ENCODE data around the gene BRAF. TPM values are rescaled to one million over a fixed set of nuclear protein-coding genes. Genes with fewer than 3 reads are reported as not detected.
"Not testable (repeated sequence)": the region's sequence is repeated elsewhere in the genome, so short reads cannot be mapped to it uniquely, and the experiment has no call there.

Gene BRAF
- total RNA-seq, 4 donors from 2014 or later: 43.5 to 56.5 (median 49.5) TPM

DNA sequence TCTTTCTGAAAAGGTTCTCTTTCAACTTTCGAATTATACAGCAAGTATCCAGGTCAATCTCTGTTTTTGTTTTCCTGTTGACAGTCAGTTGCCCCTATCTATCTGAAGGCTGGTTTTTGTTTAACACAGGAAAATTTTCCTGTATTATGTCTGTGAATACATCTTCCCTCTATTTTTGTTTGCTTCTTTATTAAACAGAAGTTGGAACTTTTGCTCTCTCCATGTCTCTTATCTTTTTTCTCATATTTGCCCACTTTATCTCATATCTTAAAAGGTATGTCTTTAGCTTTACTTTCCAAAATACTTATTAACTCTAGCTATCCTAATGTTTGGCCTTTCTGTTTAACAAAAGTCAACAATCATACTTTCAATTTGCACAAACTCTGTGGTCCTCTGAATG lies 95.0 kb downstream of the BRAF start:
- no peak overlapping the region for H3K27ac ChIP-seq
- WGBS, 2 donors: 94 to 100% methylated on average over 1 of the region's 1 CpG
- no peak for TF ChIP-seq POLR2A (IDR thresholded peaks at IDR 0.05)
- no peak for TF ChIP-seq EP300 (IDR thresholded peaks at IDR 0.05)
- TF ChIP-seq, protein P1, sequence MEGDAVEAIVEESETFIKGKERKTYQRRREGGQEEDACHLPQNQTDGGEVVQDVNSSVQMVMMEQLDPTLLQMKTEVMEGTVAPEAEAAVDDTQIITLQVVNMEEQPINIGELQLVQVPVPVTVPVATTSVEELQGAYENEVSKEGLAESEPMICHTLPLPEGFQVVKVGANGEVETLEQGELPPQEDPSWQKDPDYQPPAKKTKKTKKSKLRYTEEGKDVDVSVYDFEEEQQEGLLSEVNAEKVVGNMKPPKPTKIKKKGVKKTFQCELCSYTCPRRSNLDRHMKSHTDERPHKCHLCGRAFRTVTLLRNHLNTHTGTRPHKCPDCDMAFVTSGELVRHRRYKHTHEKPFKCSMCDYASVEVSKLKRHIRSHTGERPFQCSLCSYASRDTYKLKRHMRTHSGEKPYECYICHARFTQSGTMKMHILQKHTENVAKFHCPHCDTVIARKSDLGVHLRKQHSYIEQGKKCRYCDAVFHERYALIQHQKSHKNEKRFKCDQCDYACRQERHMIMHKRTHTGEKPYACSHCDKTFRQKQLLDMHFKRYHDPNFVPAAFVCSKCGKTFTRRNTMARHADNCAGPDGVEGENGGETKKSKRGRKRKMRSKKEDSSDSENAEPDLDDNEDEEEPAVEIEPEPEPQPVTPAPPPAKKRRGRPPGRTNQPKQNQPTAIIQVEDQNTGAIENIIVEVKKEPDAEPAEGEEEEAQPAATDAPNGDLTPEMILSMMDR (IDR thresholded peaks at IDR 0.05): no peak
- no peaks in the 10 kb centered on the region for H3K27me3 ChIP-seq
- peaks cover 0 to 30% (median 0%) of the 10 kb centered on the region in 3 donors for H3K36me3 ChIP-seq
- no peak overlapping the region for H3K4me3 ChIP-seq
- H3K9me3 ChIP-seq: no peaks in the 10 kb centered on the region
- no peaks in the 10 kb centered on the region for H3K4me1 ChIP-seq
- DNase-seq (ENCODE audit: low spot score in 2 of 2): no peak

DNA sequence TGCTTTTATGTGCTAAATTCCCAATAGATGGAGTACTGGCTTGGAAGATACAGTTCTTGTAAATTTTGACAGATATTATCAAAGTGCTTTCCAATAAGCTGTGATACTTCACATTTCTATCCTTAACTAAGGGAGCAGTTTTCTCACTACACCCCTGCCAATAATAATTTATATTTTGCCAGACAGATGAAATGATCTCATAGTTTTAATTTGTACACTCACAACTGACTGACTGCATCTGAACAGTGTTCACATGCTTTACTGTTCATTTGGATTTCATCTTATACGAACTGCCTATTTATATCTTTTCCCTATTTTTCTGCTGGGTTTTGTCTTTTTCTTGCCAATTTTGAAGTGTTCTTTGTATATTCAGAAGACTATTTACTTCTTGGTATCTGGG lies 96.0 kb downstream of the BRAF start:
- 52% methylated on average over 1 of the region's 1 CpG for WGBS, 2 donors
- Histone ChIP-seq H3K36me3 (peaks cover 0 to 26% (median 0%) of the 10 kb centered on the region in 3 donors), H3K27me3 (no peaks in the 10 kb centered on the region), H3K4me3 (no peak overlapping the region), H3K27ac (no peak overlapping the region), H3K4me1 (no peaks in the 10 kb centered on the region), H3K9me3 (no peaks in the 10 kb centered on the region)
- no peak for DNase-seq (ENCODE audit: low spot score in 2 of 2)
- TF ChIP-seq EP300 (IDR thresholded peaks at IDR 0.05): no peak

DNA sequence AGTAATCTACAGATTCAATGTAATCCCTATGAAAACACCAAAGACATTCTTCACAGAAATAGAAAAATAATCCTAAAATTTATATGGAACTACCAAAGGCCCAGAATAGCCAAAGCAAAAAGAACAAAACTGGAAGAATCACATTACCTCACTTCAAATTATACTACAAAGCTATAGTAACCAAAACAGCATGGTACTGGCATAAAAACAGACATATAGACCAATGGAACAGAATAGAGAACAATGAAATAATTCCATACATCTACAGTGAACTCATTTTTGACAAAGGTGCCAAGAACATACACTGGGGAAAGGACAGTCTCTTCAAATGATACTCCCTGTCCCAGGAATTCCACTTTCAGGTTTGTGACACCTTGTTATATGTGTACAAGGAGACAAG lies 107.3 kb downstream of the BRAF start:
- not testable (repeated sequence) for DNase-seq (ENCODE audit: low spot score in 2 of 2); H3K4me3 ChIP-seq; H3K27ac ChIP-seq; H3K36me3 ChIP-seq; H3K4me1 ChIP-seq; H3K27me3 ChIP-seq
- peaks cover 0 to 11% (median 3%) of the 10 kb centered on the region in 4 donors for H3K9me3 ChIP-seq

DNA sequence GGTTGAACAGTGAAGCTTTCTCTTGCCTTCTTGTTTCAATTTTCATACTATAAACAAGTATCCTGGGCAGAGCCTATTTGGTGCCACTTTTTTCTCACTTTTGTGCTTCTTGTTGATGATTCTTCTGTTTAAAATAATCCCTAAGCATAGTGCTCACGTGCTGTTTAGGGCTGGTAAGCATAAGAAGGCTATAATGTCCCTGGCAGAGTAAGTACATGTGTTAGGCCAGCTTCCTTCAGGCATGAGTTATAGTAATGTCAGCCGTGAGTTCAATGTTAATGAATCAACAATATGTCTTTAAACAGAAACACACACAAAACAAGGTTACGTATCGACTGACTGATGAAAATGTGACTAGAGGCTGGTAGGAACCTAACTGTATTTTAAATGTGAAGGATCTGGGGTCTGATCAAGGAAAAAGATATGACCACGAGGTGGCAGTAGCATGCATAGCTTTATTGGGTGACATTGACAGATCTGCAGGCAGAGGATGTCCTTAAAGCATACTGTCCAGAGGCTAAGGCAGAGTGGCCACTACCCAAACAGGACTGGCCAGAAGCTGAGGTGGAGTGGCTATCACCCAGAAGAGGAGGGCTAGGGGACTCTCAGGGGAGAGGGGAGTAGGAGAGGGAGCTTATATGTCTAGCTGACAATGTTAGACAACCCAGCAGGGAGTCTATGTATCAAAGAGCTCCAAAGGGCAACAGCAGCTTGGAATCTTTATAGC lies 113.7 kb downstream of the BRAF start:
- 24 to 29% methylated on average over 5 of the region's 5 CpGs for WGBS, 2 donors
- H3K4me1 ChIP-seq: peaks cover 0 to 8% (median 0%) of the 10 kb centered on the region in 4 donors
- H3K4me3 ChIP-seq: no peak overlapping the region
- H3K27me3 ChIP-seq: no peaks in the 10 kb centered on the region
- H3K36me3 ChIP-seq: peaks cover 0 to 5% (median 0%) of the 10 kb centered on the region in 3 donors
- TF ChIP-seq, protein P1 (IDR thresholded peaks at IDR 0.05): peak; percentile 59 to 75 (median 69)
- TF ChIP-seq EP300 (IDR thresholded peaks at IDR 0.05): no peak
- peak; percentile 20 to 88 for DNase-seq (ENCODE audit: low spot score in 2 of 2)
- no peak overlapping the region for H3K27ac ChIP-seq
- H3K9me3 ChIP-seq: no peaks in the 10 kb centered on the region

DNA sequence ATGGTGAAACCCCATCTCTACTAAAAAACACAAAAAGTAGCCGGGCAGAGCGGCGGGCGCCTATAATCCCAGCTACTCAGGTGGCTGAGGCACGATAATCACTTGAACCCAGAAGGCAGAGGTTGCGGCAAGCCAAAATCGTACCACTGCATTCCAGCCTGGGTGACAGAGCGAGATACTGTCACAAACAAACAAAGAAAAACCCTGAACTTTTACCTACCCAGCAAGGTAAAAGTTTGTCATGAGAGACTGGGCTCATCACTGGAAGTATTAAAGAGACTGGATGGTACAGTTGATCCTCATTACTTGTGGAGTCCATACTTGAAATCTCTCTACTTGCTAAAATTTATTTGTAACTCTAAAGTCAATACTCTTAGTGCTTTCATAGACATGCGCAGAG lies 114.3 kb downstream of the BRAF start:
- 92 to 97% methylated on average over 9 of the region's 9 CpGs for WGBS, 2 donors
- H3K4me1 ChIP-seq: peaks cover 0 to 8% (median 0%) of the 10 kb centered on the region in 4 donors
- no peaks in the 10 kb centered on the region for H3K27me3 ChIP-seq
- TF ChIP-seq POLR2A (IDR thresholded peaks at IDR 0.05) (no peak), EP300 (IDR thresholded peaks at IDR 0.05) (no peak)
- TF ChIP-seq, protein P1 (IDR thresholded peaks at IDR 0.05): no peak
- peaks cover 0 to 2% (median 0%) of the 10 kb centered on the region in 3 donors for H3K36me3 ChIP-seq
- no peak overlapping the region for H3K27ac ChIP-seq
- no peak overlapping the region for H3K4me3 ChIP-seq
- H3K9me3 ChIP-seq: no peaks in the 10 kb centered on the region
- no peak for DNase-seq (ENCODE audit: low spot score in 2 of 2)

DNA sequence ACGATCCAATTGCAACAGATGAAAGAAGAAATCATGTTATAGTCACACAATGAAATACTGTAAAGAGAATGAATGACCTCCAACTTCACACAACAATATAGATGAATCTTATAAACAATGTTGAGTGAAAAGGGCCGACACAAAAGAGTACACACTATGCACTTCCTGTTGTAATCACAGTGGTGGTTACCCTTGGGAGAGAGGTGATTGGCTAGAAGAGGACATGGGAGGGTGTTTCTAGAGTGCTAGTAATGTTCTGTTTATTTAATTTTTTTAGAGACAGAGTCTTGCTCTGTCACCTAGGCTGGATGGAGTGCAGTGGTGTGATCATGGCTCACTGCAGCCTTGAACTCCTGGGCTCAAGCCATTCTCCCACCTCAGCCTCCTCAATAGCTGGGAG lies 145.8 kb downstream of the BRAF start:
- WGBS, 2 donors: 41 to 45% methylated on average over 2 of the region's 2 CpGs
- Histone ChIP-seq H3K36me3 (peaks cover 0 to 75% (median 0%) of the 10 kb centered on the region in 3 donors), H3K27me3 (no peaks in the 10 kb centered on the region), H3K27ac (no peak overlapping the region), H3K4me3 (no peak overlapping the region), H3K4me1 (no peaks in the 10 kb centered on the region), H3K9me3 (no peaks in the 10 kb centered on the region)
- TF ChIP-seq EP300 (IDR thresholded peaks at IDR 0.05) (no peak), POLR2A (IDR thresholded peaks at IDR 0.05) (no peak)
- TF ChIP-seq, protein P1 (IDR thresholded peaks at IDR 0.05): no peak
- no peak for DNase-seq (ENCODE audit: low spot score in 2 of 2)

Data from tibial nerve (tissue), 4 donors.